Gastroesophageal sphincter (tissue), 4 donors: ENCODE data around the gene LMBRD1. TPM values are rescaled to one million over a fixed set of nuclear protein-coding genes. Genes with fewer than 3 reads are reported as not detected.

Experiments used
- ATAC-seq: fragments of 150-250 bp; one replicate; pipeline ENCODE4 v1.9.1; 2016; ENCODE audit warnings: mild to moderate bottlenecking, moderate library complexity
- H3K27ac ChIP-seq, 4 donors: fragments of 200-600 bp; sonication (generic) in 3 of 4; 1 replicate in 3 of 4; 2 replicates in 1 of 4; pipeline ENCODE4 v1.5.1; 2016 to 2019
- H3K27me3 ChIP-seq: fragments of 200-600 bp; sonication (generic); one replicate; pipeline ENCODE4 v1.5.1; 2019
- H3K36me3 ChIP-seq, 2 donors: fragments of 200-600 bp; sonication (generic); one replicate each; pipeline ENCODE4 v1.5.1; 2019; ENCODE audit warnings: control low read depth in 1 of 2
- H3K4me1 ChIP-seq, 3 donors: fragments of 200-600 bp; sonication (generic); 1 replicate in 2 of 3; 2 replicates in 1 of 3; pipeline ENCODE4 v1.5.1; 2016 to 2019; ENCODE audit warnings: control low read depth in 2 of 3
- H3K4me3 ChIP-seq, 2 donors: fragments of 200-600 bp; sonication (generic); one replicate each; pipeline ENCODE4 v1.5.1; 2019; ENCODE audit warnings: mild to moderate bottlenecking in 1 of 2, moderate library complexity in 1 of 2
- H3K9me3 ChIP-seq, 3 donors: fragments of 200-600 bp; sonication (generic); one replicate each; pipeline ENCODE4 v1.5.1; 2017 to 2019; ENCODE audit warnings: control low read depth in 2 of 3
- EP300 ChIP-seq: sonication (generic); formaldehyde crosslinking; IDR thresholded peaks from one replicate; pipeline ENCODE4 v1.6.1; 2017; ENCODE audit warnings: antibody characterized with exemption, mild to moderate bottlenecking
- POLR2A ChIP-seq, 2 donors: fragments of 450-650 bp; IDR thresholded peaks; one replicate each; pipeline ENCODE4 v1.6.1; 2017; ENCODE audit warnings: antibody characterized with exemption in 2 of 2, mild to moderate bottlenecking in 2 of 2, moderate library complexity in 1 of 2
- POLR2AphosphoS5 ChIP-seq: sonication (generic); formaldehyde crosslinking; IDR thresholded peaks from one replicate; pipeline ENCODE4 v1.6.1; 2017; ENCODE audit warnings: antibody characterized with exemption
- WGBS, 2 donors: methylation state at CpG; one replicate each; pipeline ENCODE4 v1.1.5; 2018; ENCODE audit warnings: low coverage in 1 of 2; 5-methylcytosine and 5-hydroxymethylcytosine counted together
- total RNA-seq, 4 donors: library from RNA; depleted of rRNA; stranded (reverse); fragments of >200 nt; gene quantifications; one replicate each; pipeline ENCODE4 v1.1.0, GENCODE V29; 2016
- TF ChIP-seq, protein P1 (sequence below), 4 experiments: fragments of 200-600 bp in 2 of 4; fragments of 450-650 bp in 2 of 4; sonication (generic) in 1 of 4; IDR thresholded peaks; one replicate each; pipeline ENCODE4 v1.5.1; 2017 to 2019; ENCODE audit warnings: antibody characterized with exemption in 4 of 4, mild to moderate bottlenecking in 2 of 4, moderate library complexity in 2 of 4

The LMBRD1 gene
- total RNA-seq, 4 donors from 2014 or later, result 45.4 to 78.0 (median 60.7) TPM

DNA sequence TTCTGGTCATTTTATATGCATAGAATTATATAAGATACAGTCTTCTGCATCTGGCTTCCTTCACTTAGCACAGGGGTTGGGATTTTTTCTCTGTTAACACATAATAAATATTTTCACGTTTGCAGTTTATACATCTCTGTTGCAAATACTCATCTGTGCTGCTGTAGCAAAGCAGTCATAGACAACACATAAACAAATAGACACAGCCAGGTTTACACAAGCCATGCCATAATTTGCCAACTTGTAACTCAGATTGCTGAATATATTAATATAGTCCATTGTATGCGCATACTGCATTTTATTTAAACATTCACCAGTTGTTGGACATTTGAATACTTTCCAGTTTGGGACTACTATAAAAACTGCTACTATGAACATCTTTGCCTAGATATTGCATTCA, 35.0 kb downstream of the LMBRD1 start:
- TF ChIP-seq EP300 (no peak), POLR2AphosphoS5 (no peak), POLR2A (IDR thresholded peaks at IDR 0.05) (no peak)
- TF ChIP-seq, protein P1, sequence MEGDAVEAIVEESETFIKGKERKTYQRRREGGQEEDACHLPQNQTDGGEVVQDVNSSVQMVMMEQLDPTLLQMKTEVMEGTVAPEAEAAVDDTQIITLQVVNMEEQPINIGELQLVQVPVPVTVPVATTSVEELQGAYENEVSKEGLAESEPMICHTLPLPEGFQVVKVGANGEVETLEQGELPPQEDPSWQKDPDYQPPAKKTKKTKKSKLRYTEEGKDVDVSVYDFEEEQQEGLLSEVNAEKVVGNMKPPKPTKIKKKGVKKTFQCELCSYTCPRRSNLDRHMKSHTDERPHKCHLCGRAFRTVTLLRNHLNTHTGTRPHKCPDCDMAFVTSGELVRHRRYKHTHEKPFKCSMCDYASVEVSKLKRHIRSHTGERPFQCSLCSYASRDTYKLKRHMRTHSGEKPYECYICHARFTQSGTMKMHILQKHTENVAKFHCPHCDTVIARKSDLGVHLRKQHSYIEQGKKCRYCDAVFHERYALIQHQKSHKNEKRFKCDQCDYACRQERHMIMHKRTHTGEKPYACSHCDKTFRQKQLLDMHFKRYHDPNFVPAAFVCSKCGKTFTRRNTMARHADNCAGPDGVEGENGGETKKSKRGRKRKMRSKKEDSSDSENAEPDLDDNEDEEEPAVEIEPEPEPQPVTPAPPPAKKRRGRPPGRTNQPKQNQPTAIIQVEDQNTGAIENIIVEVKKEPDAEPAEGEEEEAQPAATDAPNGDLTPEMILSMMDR (IDR thresholded peaks at IDR 0.05), result no peak
- no peak overlapping the region for H3K27ac ChIP-seq
- no peaks in the 10 kb centered on the region for H3K9me3 ChIP-seq
- ATAC-seq, result no peak
- peaks cover 0 to 12% (median 3%) of the 10 kb centered on the region in 3 donors for H3K4me1 ChIP-seq
- H3K36me3 ChIP-seq, result peaks cover 0 to 6% of the 10 kb centered on the region in 2 donors
- H3K4me3 ChIP-seq, result no peak overlapping the region
- no peaks in the 10 kb centered on the region for H3K27me3 ChIP-seq
- WGBS, 2 donors, result 13 to 59% methylated on average over 1 to 2 of the region's 2 CpGs

DNA sequence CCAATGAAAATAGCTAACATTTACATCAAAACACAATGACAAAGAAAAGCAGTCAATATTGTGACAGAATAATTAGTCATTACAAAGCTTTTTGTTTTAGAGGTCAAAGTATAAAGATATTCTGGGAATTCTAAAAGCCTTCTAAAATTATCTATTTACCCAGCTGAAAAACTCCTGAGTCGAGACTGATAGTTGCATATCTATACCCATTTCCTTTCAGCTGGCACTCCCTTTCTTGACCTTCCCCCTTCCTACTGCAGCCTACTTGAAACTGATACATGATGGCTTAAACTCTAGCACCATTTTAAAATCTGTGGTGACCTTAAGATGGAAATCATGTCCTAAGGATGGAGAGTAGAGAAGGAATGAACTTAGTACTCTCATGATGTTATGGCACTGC, 38.6 kb downstream of the LMBRD1 start:
- ATAC-seq, result no peak
- no peak for TF ChIP-seq POLR2A (IDR thresholded peaks at IDR 0.05)
- TF ChIP-seq, protein P1 (IDR thresholded peaks at IDR 0.05), result no peak
- TF ChIP-seq EP300, result no peak
- no peak for TF ChIP-seq POLR2AphosphoS5
- peak overlapping the region in 1 of 4 donors; percentile 42 for H3K27ac ChIP-seq

DNA sequence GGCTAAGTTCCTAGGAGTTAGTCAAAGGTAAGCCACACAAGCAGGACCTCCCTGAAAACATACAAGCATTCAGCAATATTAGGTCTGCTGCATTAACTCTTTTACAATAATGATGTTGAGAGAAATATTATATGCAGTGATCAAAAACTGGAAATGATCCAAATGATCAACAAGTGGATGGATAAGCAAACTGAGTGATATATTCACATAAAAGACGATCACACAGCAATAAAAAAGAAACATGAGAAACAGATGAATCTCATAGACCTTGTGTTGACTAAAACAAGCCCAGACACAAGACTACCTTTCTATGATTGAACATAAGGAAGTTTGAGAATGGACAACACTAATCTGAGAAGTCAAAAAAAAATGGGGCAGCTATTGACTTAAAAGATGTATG, 39.9 kb downstream of the LMBRD1 start:
- Histone ChIP-seq H3K4me1 (peaks cover 0 to 25% (median 3%) of the 10 kb centered on the region in 3 donors), H3K27me3 (no peaks in the 10 kb centered on the region), H3K27ac (no peak overlapping the region), H3K36me3 (peaks cover 0 to 5% of the 10 kb centered on the region in 2 donors), H3K9me3 (no peaks in the 10 kb centered on the region), H3K4me3 (no peak overlapping the region)
- WGBS, 2 donors, result 83 to 89% methylated on average over 1 of the region's 1 CpG
- TF ChIP-seq POLR2A (IDR thresholded peaks at IDR 0.05), result no peak
- ATAC-seq, result no peak

More for the DNA sequence above, 38.6 kb downstream of the LMBRD1 start:
- peaks cover 0 to 11% of the 10 kb centered on the region in 2 donors for H3K36me3 ChIP-seq
- 13% methylated on average over 1 of the region's 1 CpG; no CpG with 5 or more reads in 1 of the 2 donors for WGBS, 2 donors
- no peak overlapping the region for H3K4me3 ChIP-seq
- H3K9me3 ChIP-seq, result no peaks in the 10 kb centered on the region
- H3K4me1 ChIP-seq, result peaks cover 0 to 13% (median 3%) of the 10 kb centered on the region in 3 donors
- H3K27me3 ChIP-seq, result no peaks in the 10 kb centered on the region

DNA sequence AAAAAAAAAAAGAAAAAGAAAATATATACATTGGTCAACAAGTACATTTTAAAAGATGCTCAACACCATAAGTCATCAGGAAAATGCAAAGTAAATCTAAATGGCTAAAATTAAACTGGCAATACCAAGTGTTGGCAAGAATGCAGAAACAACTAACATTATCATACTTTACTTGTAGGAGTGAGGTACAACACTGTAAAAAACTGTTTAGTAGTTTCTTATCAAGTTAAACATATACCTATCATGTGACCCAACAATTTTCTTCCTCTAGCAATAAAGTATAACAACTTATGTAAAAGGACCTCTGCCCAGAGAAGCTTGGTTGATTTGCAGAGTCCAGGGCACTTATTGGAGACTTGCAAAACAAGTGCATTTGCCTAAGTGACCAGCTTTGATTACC, 40.4 kb downstream of the LMBRD1 start:
- no peaks in the 10 kb centered on the region for H3K9me3 ChIP-seq
- peaks cover 0 to 30% (median 3%) of the 10 kb centered on the region in 3 donors for H3K4me1 ChIP-seq
- no peaks in the 10 kb centered on the region for H3K27me3 ChIP-seq
- TF ChIP-seq EP300 (no peak), POLR2A (IDR thresholded peaks at IDR 0.05) (no peak), POLR2AphosphoS5 (no peak)
- TF ChIP-seq, protein P1 (IDR thresholded peaks at IDR 0.05), result no peak
- ATAC-seq, result no peak
- H3K4me3 ChIP-seq, result no peak overlapping the region
- H3K36me3 ChIP-seq, result peaks cover 0 to 5% of the 10 kb centered on the region in 2 donors
- H3K27ac ChIP-seq, result no peak overlapping the region

DNA sequence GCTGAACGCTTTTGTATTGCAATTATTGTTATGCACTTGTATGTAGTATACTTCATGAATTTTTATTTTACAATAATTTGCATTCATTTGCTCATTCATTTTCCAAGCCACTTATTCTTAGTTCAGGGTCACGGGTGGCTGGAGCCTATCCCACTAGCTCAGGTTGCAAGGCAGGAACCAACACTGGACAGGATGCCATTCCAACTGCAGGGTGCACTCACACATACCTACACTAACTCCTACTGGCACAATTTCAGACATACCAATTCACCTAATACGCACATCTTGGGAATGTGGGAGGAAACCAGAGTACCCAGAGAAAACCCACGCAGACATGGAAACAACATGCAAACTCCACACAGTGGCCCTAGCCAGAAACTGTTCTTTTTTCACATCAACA, 61.8 kb downstream of the LMBRD1 start:
- TF ChIP-seq EP300 (no peak), POLR2AphosphoS5 (no peak), POLR2A (IDR thresholded peaks at IDR 0.05) (no peak)
- TF ChIP-seq, protein P1 (IDR thresholded peaks at IDR 0.05), result no peak
- 73 to 91% methylated on average over 2 to 4 of the region's 4 CpGs for WGBS, 2 donors
- no peaks in the 10 kb centered on the region for H3K9me3 ChIP-seq
- ATAC-seq, result no peak
- H3K27ac ChIP-seq, result no peak overlapping the region
- no peaks in the 10 kb centered on the region for H3K27me3 ChIP-seq
- no peak overlapping the region for H3K4me3 ChIP-seq
- peaks cover 0 to 14% of the 10 kb centered on the region in 2 donors for H3K36me3 ChIP-seq
- H3K4me1 ChIP-seq, result peaks cover 0 to 10% (median 0%) of the 10 kb centered on the region in 3 donors
